ENCODE data around the gene CELF2. TPM values are rescaled to one million over a fixed set of nuclear protein-coding genes. Genes with fewer than 3 reads are reported as not detected.

Gene CELF2
- total RNA-seq, 4 donors from 2014 or later, result 28.7 to 55.4 (median 35.0) TPM

DNA sequence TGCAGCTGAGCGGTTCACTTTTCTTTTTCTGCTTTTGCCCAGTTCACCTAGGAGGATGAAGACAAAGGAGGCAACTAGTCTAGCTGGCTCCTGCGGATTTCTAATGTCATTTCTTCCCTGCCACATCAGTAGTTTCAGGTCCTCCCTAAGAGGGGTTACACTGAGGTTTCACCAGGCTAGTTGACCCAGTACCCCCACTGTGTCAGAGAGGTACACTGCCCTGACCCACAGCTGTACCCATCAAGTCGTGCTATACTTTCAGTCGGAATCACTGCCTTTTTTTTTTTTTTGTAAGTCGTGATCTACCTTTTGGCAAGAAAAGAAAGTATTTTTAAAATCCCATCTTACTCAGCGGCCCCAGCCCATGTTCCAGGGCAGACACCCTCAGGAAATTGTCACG, 243.5 kb downstream of the CELF2 start:
- intact Hi-C loops (cut with DNase I), result no loop called here
- H3K4me3 ChIP-seq (replicated peaks in 1 of 3), result no peak overlapping the region

DNA sequence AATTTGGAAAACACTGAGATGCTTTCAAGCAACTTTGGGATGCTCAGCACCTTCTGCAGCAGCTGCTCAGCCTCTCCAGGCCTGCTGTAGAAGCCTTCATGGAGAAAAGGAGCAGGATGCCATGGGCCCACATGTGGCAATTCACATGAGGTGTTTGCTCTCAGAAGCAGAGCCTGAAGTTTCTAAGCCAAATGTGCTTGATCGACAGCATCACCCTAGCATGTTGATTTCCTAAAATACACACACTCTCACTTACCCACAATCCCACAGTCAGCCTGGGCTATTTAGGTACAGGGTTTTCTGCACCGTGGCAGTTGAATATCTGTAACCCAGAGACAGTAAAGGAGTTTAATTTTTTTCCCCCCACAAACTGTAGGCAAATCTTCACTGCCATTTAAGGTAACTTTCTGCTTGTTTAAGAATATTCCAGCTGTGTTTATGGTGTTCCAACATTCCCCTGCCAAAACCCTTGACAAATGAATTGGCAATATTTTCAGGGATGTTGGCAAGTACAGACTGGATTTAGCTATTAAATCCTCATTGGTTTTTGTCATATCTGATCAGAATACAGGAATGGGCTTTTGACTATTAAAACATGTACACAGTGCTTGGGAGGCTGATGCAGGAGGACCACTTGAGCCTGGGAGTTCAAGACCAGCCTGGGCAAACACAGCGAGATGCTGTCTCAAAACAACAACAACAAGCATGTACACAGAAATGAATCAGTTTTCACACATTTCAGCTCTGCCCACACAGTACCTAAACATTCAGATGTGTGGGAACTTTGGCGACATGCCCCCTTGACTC, 244.2 kb downstream of the CELF2 start:
- Histone ChIP-seq H3K36me3 (no peaks in the 10 kb centered on the region), H3K4me3 (replicated peaks in 1 of 3) (no peak overlapping the region), H3K27me3 (no peaks in the 10 kb centered on the region), H3K4me1 (peaks cover 0 to 5% of the 10 kb centered on the region in 2 donors), H3K27ac (no peak overlapping the region), H3K9me3 (no peaks in the 10 kb centered on the region)
- WGBS, 2 donors, result 87 to 90% methylated on average over 4 of the region's 4 CpGs
- intact Hi-C loops (cut with DNase I), result no loop called here
- DNase-seq, result no peak
- TF ChIP-seq, protein P1, sequence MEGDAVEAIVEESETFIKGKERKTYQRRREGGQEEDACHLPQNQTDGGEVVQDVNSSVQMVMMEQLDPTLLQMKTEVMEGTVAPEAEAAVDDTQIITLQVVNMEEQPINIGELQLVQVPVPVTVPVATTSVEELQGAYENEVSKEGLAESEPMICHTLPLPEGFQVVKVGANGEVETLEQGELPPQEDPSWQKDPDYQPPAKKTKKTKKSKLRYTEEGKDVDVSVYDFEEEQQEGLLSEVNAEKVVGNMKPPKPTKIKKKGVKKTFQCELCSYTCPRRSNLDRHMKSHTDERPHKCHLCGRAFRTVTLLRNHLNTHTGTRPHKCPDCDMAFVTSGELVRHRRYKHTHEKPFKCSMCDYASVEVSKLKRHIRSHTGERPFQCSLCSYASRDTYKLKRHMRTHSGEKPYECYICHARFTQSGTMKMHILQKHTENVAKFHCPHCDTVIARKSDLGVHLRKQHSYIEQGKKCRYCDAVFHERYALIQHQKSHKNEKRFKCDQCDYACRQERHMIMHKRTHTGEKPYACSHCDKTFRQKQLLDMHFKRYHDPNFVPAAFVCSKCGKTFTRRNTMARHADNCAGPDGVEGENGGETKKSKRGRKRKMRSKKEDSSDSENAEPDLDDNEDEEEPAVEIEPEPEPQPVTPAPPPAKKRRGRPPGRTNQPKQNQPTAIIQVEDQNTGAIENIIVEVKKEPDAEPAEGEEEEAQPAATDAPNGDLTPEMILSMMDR (IDR thresholded peaks at IDR 0.05), result no peak
- TF ChIP-seq POLR2A (IDR thresholded peaks at IDR 0.05), result no peak

More for the DNA sequence above, 243.5 kb downstream of the CELF2 start:
- H3K9me3 ChIP-seq, result no peaks in the 10 kb centered on the region
- TF ChIP-seq POLR2A (IDR thresholded peaks at IDR 0.05), result no peak
- TF ChIP-seq, protein P1 (IDR thresholded peaks at IDR 0.05), result no peak
- H3K27me3 ChIP-seq, result no peaks in the 10 kb centered on the region
- WGBS, 2 donors, result 88 to 94% methylated on average over 7 of the region's 7 CpGs
- no peaks in the 10 kb centered on the region for H3K36me3 ChIP-seq
- peaks cover 0 to 1% of the 10 kb centered on the region in 2 donors for H3K4me1 ChIP-seq
- H3K27ac ChIP-seq, result no peak overlapping the region
- DNase-seq, result no peak

DNA sequence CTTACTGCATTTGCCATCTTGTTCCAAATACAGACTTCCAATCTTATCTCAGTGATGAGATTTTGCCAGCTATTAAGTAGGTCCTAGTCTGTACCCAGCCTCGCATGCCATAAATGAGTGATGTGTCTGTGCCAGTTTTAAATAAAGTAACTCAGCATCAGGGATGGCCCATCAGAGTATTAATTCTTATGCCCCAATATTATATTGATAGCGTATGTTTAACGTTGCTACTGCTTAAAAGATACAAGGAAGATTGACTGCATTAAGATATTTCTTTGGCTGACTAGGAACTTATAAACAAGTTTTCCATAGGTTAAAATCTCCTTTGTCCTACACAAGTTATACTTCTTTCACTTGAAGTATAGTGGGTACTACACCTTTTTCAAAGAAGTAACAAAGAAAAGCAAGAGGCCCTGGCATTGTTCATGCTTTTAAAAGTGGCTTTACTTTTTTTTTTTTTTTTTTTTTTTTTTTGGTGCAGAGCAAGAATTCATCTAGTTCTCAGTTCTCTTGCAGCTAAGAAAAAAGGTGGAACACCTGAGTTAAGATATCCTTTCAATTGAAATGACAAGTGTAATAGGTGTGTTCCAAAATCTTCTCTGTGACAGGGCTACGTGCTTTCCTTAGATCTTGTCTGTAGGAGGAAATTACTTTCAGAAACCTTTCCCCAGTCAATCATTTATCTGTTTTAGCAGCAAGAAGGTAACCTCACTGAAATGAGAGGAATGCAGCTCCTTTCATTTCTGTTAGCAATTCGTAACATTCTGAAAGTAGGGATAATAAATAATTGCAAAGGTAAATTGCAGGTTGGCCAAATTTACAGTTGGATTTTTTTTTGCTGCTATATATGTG, 245.0 kb downstream of the CELF2 start:
- 94 to 95% methylated on average over 5 of the region's 5 CpGs for WGBS, 2 donors
- H3K36me3 ChIP-seq, result no peaks in the 10 kb centered on the region
- no peaks in the 10 kb centered on the region for H3K27me3 ChIP-seq
- DNase-seq, result no peak
- no peak overlapping the region for H3K4me3 ChIP-seq (replicated peaks in 1 of 3)
- H3K9me3 ChIP-seq, result no peaks in the 10 kb centered on the region
- intact Hi-C loops (cut with DNase I), result no loop called here
- peaks cover 0 to 5% of the 10 kb centered on the region in 2 donors for H3K4me1 ChIP-seq
- no peak for TF ChIP-seq POLR2A (IDR thresholded peaks at IDR 0.05)
- TF ChIP-seq, protein P1 (IDR thresholded peaks at IDR 0.05), result no peak
- H3K27ac ChIP-seq, result no peak overlapping the region

DNA sequence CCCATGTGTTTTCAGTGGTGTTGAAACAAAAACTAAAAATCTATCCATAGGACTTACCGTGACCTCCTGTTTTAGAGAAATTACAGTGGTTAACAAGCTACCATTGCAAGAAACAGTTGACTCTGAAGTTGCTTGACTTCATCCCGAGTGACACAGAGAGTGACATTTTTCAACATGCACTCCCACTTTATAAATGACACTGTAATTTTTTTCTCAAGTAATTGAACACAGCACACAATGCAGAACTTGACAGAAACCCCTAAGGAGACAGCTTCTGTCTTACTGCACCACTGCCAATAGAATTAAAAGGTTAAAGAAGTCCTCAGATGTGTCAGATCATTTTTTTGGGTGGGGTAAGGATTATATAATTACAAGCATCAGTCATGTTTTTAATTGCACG, 246.1 kb downstream of the CELF2 start:
- 80 to 82% methylated on average over 3 of the region's 3 CpGs for WGBS, 2 donors
- H3K36me3 ChIP-seq, result no peaks in the 10 kb centered on the region
- TF ChIP-seq, protein P1 (IDR thresholded peaks at IDR 0.05), result no peak
- TF ChIP-seq POLR2A (IDR thresholded peaks at IDR 0.05), result no peak
- no peak overlapping the region for H3K27ac ChIP-seq
- peaks cover 0 to 5% of the 10 kb centered on the region in 2 donors for H3K4me1 ChIP-seq
- intact Hi-C loops (cut with DNase I), result no loop called here
- no peaks in the 10 kb centered on the region for H3K27me3 ChIP-seq
- DNase-seq, result no peak
- no peak overlapping the region for H3K4me3 ChIP-seq (replicated peaks in 1 of 3)
- H3K9me3 ChIP-seq, result no peaks in the 10 kb centered on the region

Measured in thyroid gland (tissue), 4 donors.